HG03575 (cell line): Measurements from ENCODE around the gene ZNF548.
"Not testable (repeated sequence)": the region's sequence is repeated elsewhere in the genome, so short reads cannot be mapped to it uniquely, and the experiment has no call there.

Experiments
- ATAC-seq: cut with Tn5 transposase; IDR thresholded peaks from one replicate; pipeline ENCODE4 v1.9.1; 2021; ENCODE audit not compliant: unreplicated experiment, insufficient number of reproducible peaks, low FRiP score; ENCODE audit errors: extremely low read depth

The ZNF548 gene

GRCh38 chr19:57389730-57390598 lies at the start of gene ZNF548:
Gene ZNF548, plus strand, starts transcription at chr19:57389854. Its CDS starts 246 bp downstream, at chr19:57390100.
- ATAC-seq, result peak; percentile 89

GRCh38 chr19:57342582-57342981 lies 47.1 kb upstream of the ZNF548 start:
- ATAC-seq, result no peak

DNA sequence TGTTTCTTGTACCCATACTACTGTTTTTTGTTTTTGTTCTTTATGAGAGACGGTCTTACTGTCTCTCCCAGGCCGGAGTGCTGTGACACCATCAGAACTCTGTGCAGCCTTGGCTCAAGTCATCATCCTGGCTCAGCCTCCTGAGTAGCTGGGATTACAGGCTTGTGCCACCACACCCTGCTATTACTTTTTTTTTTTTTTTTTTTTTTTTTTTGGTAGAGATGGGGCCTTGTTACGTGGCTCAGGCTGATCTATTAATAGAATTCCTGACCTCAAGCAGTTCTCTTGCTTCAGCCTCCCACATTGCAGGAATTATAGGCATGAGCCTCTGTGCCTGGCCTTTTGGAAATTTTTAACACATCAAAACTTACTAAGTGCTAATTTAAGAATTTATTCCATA lies 41.5 kb upstream of the ZNF548 start:
- ATAC-seq, result no peak

DNA sequence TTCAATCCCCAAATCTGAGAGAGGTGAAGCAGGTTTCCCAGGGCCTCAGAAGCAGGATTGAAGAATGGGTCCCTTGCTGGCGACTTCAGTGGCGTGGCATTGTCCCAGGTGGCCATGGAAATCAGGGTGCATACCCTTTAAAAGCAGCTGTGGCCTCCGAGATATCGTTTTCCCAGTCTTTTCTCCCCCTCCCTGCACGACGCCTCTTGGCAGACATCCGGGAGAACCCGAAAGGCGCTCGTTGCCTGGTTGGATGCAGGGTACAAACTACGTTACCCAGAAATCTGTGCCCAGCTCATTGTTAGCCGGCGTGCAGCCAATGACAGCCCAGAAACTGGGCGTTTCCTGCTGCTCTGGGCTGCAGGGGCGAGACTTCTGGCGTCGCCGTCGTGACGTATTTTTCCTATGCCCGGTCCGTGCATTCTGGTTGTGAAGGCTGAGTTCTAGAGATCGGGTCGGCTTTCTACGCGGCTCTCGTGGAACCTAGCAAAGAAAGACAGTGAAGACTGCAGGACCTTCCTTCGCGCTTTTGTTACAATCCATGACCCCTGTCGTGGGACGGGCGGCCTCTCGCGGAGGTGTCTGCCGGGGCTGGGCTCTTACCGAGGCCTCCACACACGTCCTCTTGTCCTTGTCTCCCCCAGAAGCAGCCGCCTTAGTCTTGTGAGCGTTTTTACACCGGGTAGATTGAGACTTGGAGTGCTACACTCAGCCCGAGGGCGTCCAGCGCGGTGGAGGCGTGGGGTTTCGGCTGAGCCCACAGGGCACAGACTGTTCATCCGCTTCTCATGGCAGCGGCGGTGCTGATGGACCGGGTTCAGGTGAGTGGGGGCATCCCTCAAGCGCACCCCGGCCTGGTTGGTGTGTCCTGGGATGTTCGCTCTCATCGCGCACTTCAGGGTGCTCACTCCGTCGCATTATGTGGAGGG lies 38.5 kb upstream of the ZNF548 start, which contains the start of gene ZNF304:
ZNF304 (plus strand) TSS at position 395 of the 929 bp plus-strand sequence; CDS start at position 789, 394 bp downstream.
- ATAC-seq, result peak; percentile 84

DNA sequence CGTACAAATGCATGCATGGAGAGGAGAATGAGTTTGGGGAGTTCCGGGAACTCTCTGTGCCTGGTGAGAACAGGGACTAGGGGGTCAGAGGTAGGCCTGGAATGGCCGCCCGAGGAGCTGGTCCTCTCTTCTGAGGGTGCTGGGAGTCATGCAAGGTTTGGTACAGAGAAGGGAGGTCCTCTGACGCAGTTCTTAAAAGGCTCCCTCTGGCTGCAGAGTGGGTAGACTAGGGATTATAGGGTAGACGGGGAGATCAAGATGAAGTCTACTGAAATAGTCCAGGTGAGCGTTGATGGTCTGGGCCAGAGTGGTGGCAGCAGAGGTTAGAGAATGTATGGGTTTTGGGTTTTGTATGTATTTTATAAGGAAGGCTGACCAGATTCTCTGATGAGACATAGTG lies 37.8 kb upstream of the ZNF548 start:
- no peak for ATAC-seq

DNA sequence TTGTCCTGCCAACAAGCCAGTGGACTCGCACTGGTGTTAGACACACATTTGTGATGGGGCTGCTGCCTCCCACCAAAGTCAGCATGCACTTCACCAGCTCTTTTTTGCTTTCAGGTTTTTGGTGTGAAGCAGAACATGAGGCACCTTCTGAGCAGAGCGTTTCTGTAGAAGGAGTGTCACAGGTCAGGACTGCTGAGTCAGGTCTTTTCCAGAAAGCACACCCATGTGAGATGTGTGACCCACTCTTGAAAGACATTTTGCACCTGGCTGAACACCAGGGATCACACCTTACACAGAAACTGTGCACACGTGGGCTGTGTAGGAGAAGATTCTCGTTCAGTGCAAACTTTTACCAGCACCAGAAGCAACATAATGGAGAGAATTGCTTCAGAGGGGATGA lies 33.7 kb upstream of the ZNF548 start:
- ATAC-seq, result no peak

DNA sequence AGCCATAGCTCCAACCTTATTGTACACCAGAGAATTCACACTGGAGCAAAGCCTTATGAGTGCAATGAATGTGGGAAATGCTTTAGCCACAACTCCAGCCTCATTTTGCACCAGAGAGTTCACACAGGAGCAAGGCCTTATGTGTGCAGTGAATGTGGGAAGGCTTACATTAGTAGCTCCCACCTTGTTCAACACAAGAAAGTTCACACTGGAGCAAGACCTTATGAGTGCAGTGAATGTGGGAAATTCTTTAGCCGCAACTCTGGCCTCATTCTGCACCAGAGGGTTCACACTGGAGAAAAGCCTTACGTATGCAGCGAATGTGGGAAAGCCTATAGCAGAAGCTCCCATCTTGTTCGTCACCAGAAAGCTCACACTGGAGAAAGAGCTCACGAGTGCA lies 32.2 kb upstream of the ZNF548 start:
- ATAC-seq, result no peak

GRCh38 chr19:57359300-57359699 lies 30.4 kb upstream of the ZNF548 start:
- no peak for ATAC-seq

DNA sequence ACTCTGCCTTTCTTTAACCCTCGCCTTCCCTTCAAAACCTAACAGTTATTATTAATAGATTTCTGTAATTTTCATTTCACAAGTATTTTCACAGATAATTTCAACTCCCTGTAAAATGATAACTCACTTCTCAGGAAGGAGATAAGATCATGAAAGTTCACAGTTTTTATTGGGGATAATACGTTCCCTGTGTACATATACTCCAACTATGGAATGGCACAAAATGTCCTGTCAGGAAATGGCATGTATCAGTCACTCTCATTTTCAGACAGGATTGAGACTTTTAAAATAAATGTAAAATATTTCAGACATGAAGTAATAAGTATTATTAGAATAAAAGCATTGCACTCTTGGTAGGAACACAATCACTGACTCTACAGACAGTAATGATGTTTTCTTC lies 27.2 kb upstream of the ZNF548 start:
- no peak for ATAC-seq

- ATAC-seq, result peak; percentile 86
These were observed 26.5 kb upstream of the ZNF548 start, which contains the start of the genes TRAPPC2B and ZNF547 for GRCh38 chr19:57362997-57363687. Gene TRAPPC2B, plus strand, starts transcription at chr19:57363551. Its CDS starts 1,283 bp downstream, at chr19:57364834. Gene ZNF547, plus strand, starts transcription at chr19:57363551. Its CDS starts 5,005 bp downstream, at chr19:57368556.

- no peak for ATAC-seq
These were observed 25.9 kb upstream of the ZNF548 start for GRCh38 chr19:57363688-57364181.

- no peak for ATAC-seq
These were observed 22.9 kb upstream of the ZNF548 start for GRCh38 chr19:57366776-57367175.

DNA sequence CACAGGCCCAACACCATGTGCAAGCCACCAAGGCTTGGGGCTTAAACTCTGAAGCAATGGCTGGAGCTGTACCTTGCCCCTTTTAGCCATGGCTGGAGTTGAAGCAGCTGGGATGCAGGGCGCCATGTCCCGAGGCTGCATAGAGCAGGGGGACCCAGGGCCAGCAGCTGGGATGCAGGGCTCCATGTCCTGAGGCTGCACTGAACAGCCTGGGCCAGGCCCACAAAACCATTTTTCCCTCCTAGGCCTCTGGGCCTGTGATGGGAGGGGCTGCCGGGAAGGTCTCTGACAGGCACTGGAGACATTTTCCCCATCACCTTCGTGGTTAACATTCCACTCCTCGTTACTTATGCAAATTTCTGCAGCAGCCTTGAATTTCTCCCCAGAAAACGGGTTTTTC lies 15.5 kb upstream of the ZNF548 start:
- ATAC-seq, result no peak

DNA sequence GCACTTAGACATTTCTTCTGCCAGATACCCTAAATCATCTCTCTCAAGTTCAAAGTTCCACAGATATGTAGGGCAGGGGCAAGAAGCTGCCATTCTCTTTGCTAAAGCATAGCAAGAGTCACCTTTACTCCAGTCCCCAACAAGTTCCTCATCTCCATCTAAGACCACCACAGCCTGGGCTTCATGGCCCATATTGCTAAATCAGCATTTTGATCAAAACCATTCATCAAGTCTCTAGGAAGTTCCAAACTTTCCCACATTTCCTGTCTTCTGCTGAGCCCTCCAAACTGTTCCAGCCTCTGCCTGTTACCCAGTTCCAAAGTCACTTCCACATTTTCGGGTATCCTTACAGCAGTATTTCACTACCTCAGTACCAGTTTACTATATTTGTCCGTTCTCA lies 15.0 kb upstream of the ZNF548 start:
- ATAC-seq, result not testable (repeated sequence)

- ATAC-seq, result no peak
These were observed 13.5 kb upstream of the ZNF548 start for GRCh38 chr19:57376151-57376550.

DNA sequence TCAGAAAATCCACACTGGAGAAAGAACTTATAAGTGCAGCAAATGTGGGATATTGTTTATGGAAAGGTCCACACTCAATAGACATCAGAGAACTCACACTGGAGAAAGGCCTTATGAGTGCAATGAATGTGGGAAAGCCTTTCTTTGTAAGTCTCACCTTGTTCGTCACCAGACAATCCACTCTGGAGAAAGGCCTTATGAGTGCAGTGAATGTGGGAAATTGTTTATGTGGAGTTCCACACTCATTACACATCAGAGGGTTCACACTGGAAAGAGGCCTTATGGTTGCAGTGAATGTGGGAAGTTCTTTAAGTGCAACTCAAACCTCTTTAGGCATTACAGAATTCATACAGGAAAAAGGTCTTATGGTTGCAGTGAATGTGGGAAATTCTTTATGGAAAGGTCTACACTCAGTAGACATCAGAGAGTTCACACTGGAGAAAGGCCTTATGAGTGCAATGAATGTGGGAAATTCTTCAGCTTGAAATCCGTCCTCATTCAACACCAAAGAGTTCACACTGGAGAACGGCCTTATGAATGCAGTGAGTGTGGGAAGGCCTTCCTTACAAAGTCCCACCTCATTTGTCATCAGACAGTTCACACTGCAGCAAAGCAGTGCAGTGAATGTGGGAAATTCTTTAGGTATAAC lies 12.0 kb upstream of the ZNF548 start:
- no peak for ATAC-seq

GRCh38 chr19:57380923-57381322 lies 8.7 kb upstream of the ZNF548 start:
- no peak for ATAC-seq

- ATAC-seq, result no peak
These were observed 6.7 kb upstream of the ZNF548 start for GRCh38 chr19:57382806-57383488.
